ENCODE results near the gene PDE4D. TPM values are rescaled to one million over a fixed set of nuclear protein-coding genes. Genes with fewer than 3 reads are reported as not detected.

The PDE4D gene
- total RNA-seq, 1 donor, result 12.7 TPM

GRCh38 chr5:59037453-59037852, 856.1 kb downstream of the PDE4D start:
- no peak for DNase-seq (ENCODE audit: low read depth)
- peak overlapping the region; percentile 78 for H3K4me3 ChIP-seq (ENCODE audit: low read depth, low read length)

GRCh38 chr5:59037041-59037440, 856.5 kb downstream of the PDE4D start:
- TF ChIP-seq CTCF (IDR thresholded peaks at IDR 0.05; ENCODE audit: insufficient read depth, low read length), result no peak
- no peak overlapping the region for H3K4me3 ChIP-seq (ENCODE audit: low read depth, low read length)
- peak; percentile 16 for DNase-seq (ENCODE audit: low read depth)

More at GRCh38 chr5:59037453-59037852, 856.1 kb downstream of the PDE4D start:
- TF ChIP-seq CTCF (IDR thresholded peaks at IDR 0.05; ENCODE audit: insufficient read depth, low read length), result no peak

- H3K4me3 ChIP-seq (ENCODE audit: low read depth, low read length), result no peak overlapping the region
- peak; percentile 96 for DNase-seq (ENCODE audit: low read depth)
- no peak for TF ChIP-seq CTCF (IDR thresholded peaks at IDR 0.05; ENCODE audit: insufficient read depth, low read length)
Measured at GRCh38 chr5:59036274-59036961, 857.1 kb downstream of the PDE4D start.

- peak; percentile 11 for DNase-seq (ENCODE audit: low read depth)
- TF ChIP-seq CTCF (IDR thresholded peaks at IDR 0.05; ENCODE audit: insufficient read depth, low read length), result no peak
- no peak overlapping the region for H3K4me3 ChIP-seq (ENCODE audit: low read depth, low read length)
Measured at GRCh38 chr5:59035681-59036080, 857.8 kb downstream of the PDE4D start.

GRCh38 chr5:59034498-59035186, 858.9 kb downstream of the PDE4D start:
- no peak overlapping the region for H3K4me3 ChIP-seq (ENCODE audit: low read depth, low read length)
- TF ChIP-seq CTCF (IDR thresholded peaks at IDR 0.05; ENCODE audit: insufficient read depth, low read length), result peak; percentile 86
- peak; percentile 77 for DNase-seq (ENCODE audit: low read depth)

GRCh38 chr5:59027145-59027907, 866.2 kb downstream of the PDE4D start:
- TF ChIP-seq CTCF (IDR thresholded peaks at IDR 0.05; ENCODE audit: insufficient read depth, low read length), result no peak
- no peak for DNase-seq (ENCODE audit: low read depth)
- H3K4me3 ChIP-seq (ENCODE audit: low read depth, low read length), result no peak overlapping the region

All from fibroblast of the aortic adventitia (primary cell).